RWPE2 (cell line): ENCODE measurements around the gene WRAP53.

ENCODE experiments used
- ATAC-seq: fragments of 200-7000 bp; cut with Tn5 transposase; 3 replicates; pipeline ENCODE4 v1.9.1; 2021; ENCODE audit warnings: low read depth
- DNase-seq: peaks from one replicate; pipeline ENCODE4 v3.0.0-alpha.2; 2020; ENCODE audit warnings: low spot score
- H3K27ac ChIP-seq: fragments of 450-650 bp; 2 replicates; pipeline ENCODE4 v1.5.1; 2017; ENCODE audit warnings: mild to moderate bottlenecking; ENCODE audit not compliant: poor library complexity, severe bottlenecking
- H3K27me3 ChIP-seq: fragments of 250-450 bp; sonication (Bioruptor Pico); 2 replicates; pipeline ENCODE4 v1.5.1; 2021; ENCODE audit warnings: mild to moderate bottlenecking, moderate library complexity; ENCODE audit not compliant: insufficient read depth, poor library complexity, severe bottlenecking
- H3K36me3 ChIP-seq: fragments of 250-450 bp; sonication (Bioruptor Pico); 2 replicates; pipeline ENCODE4 v1.5.1; 2020; ENCODE audit warnings: low read depth, mild to moderate bottlenecking, moderate library complexity
- H3K4me1 ChIP-seq: fragments of 250-450 bp; sonication (Bioruptor Pico); 2 replicates; pipeline ENCODE4 v1.5.1; 2021; ENCODE audit warnings: mild to moderate bottlenecking, moderate library complexity; ENCODE audit not compliant: insufficient read depth, poor library complexity, severe bottlenecking
- H3K4me3 ChIP-seq: fragments of 250-450 bp; sonication (Bioruptor Pico); 2 replicates; pipeline ENCODE4 v1.5.1; 2021; ENCODE audit warnings: mild to moderate bottlenecking, moderate library complexity; ENCODE audit not compliant: severe bottlenecking
- H3K9me3 ChIP-seq: fragments of 250-450 bp; sonication (Bioruptor Pico); 2 replicates; pipeline ENCODE4 v1.5.1; 2021; ENCODE audit warnings: mild to moderate bottlenecking, moderate library complexity; ENCODE audit not compliant: severe bottlenecking
- TF ChIP-seq, protein P1 (sequence below): fragments of 450-650 bp; IDR thresholded peaks from one replicate; pipeline ENCODE4 v1.5.1; 2017; ENCODE audit warnings: mild to moderate bottlenecking, moderate library complexity; ENCODE audit not compliant: poor library complexity, severe bottlenecking

Gene WRAP53

DNA sequence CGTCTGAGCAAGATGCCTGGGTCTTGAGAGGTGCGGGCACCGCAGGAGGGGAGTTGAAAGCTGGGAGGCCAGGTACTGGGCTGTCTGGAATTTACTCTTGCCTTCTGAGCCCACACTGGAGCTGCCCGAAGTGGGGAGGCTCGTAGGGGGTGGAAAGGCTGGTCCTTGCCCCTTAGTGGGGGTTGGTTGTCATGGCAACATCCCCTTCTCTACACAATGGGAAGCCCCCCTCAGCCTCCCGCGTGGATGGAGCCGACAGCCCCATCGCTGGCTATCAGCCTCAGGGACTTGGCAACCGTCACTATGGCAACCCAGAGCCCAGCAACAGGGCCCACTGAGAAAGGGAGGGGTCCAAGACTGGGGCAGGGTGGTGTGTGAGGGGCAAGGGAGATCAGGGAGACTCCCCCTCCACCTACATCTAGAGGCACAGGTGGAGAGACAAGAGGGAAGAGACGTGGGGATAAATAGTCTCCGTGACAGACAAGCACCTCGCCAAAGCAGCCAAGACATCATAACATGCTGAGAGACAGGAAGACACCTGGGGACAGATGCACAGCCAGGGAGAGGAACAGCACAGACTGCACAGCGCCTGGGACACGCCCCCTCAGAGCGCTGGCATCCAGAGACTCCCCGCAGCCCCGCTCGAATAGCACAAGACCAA lies 24.0 kb downstream of the WRAP53 start:
- H3K36me3 ChIP-seq = no peaks in the 10 kb centered on the region
- peaks cover 2% of the 10 kb centered on the region for H3K27me3 ChIP-seq
- ATAC-seq (no peak), DNase-seq (no peak)
- no peak overlapping the region for H3K4me3 ChIP-seq
- no peaks in the 10 kb centered on the region for H3K4me1 ChIP-seq
- H3K9me3 ChIP-seq = no peaks in the 10 kb centered on the region
- H3K27ac ChIP-seq = no peak overlapping the region
- TF ChIP-seq, protein P1, sequence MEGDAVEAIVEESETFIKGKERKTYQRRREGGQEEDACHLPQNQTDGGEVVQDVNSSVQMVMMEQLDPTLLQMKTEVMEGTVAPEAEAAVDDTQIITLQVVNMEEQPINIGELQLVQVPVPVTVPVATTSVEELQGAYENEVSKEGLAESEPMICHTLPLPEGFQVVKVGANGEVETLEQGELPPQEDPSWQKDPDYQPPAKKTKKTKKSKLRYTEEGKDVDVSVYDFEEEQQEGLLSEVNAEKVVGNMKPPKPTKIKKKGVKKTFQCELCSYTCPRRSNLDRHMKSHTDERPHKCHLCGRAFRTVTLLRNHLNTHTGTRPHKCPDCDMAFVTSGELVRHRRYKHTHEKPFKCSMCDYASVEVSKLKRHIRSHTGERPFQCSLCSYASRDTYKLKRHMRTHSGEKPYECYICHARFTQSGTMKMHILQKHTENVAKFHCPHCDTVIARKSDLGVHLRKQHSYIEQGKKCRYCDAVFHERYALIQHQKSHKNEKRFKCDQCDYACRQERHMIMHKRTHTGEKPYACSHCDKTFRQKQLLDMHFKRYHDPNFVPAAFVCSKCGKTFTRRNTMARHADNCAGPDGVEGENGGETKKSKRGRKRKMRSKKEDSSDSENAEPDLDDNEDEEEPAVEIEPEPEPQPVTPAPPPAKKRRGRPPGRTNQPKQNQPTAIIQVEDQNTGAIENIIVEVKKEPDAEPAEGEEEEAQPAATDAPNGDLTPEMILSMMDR = no peak

DNA sequence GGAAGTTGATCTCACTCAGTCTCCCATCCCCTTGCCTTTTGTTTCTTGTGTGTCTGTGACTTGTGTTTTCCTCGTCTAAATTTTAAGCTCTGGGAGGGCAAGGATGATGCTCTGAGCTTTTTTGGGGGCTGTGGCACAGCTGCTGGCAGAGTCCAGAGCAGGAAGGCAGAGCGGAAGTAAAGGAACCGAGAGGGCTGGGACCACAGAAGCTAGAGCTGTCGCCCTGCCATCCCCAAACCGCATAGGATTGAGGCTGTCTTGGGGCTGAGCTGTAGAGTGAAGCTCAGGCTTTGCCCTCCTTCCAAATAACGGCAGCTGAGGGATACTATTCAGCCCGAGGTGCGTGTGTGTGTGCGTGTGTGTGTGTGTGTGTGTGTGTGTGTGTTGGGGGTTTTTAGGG lies 25.5 kb downstream of the WRAP53 start:
- H3K36me3 ChIP-seq = no peaks in the 10 kb centered on the region
- TF ChIP-seq, protein P1 = no peak
- H3K27me3 ChIP-seq = no peaks in the 10 kb centered on the region
- H3K4me3 ChIP-seq = no peak overlapping the region
- H3K27ac ChIP-seq = no peak overlapping the region
- H3K9me3 ChIP-seq = no peaks in the 10 kb centered on the region
- H3K4me1 ChIP-seq = no peaks in the 10 kb centered on the region
- DNase-seq = no peak
- ATAC-seq = no peak

DNA sequence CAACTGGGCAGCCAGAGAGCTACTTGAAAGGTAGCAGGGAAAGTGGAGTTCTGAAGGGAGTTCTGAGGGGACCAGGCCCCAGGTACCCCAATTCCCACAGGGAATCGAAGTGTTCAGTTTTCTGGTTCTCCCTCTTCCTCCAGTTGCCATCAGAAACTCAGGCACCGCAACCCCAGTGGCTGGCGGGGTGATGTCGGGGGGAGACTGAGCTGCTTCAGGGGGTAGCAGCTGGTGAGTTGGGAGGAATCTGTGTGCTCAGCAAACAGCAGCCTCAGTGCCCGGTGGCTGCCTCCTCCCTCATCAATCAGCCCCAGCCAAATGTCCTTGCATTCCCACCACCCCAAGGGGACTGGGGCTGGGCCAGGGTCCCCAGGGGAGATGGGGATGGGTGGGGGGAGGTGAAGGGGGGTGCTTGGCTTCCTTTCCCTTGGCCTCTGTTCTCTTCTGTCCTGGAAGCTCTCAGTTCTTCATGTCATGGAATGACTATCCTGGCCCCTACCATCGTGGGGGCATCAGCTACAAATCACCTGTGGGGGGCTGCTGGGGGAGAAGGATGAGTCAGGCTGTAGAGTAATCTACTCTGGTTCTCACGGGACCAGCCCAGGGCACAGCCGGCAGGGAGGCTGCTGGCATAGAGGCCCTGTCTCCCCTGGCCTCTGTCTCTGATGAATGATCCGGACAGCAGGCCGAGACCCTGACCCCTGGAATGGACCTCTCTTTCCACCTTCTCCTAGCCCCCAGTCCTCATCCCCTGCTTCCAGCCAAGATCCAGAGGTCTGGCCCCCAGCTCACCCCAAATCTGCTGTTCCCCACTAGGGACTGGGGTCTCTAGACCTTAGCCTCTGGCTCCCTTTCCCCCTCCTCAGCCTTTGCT lies 26.7 kb downstream of the WRAP53 start:
- Histone ChIP-seq H3K4me1 (no peaks in the 10 kb centered on the region), H3K4me3 (no peak overlapping the region), H3K27me3 (no peaks in the 10 kb centered on the region), H3K27ac (no peak overlapping the region), H3K9me3 (no peaks in the 10 kb centered on the region), H3K36me3 (no peaks in the 10 kb centered on the region)
- DNase-seq (no peak), ATAC-seq (no peak)
- TF ChIP-seq, protein P1 = no peak

DNA sequence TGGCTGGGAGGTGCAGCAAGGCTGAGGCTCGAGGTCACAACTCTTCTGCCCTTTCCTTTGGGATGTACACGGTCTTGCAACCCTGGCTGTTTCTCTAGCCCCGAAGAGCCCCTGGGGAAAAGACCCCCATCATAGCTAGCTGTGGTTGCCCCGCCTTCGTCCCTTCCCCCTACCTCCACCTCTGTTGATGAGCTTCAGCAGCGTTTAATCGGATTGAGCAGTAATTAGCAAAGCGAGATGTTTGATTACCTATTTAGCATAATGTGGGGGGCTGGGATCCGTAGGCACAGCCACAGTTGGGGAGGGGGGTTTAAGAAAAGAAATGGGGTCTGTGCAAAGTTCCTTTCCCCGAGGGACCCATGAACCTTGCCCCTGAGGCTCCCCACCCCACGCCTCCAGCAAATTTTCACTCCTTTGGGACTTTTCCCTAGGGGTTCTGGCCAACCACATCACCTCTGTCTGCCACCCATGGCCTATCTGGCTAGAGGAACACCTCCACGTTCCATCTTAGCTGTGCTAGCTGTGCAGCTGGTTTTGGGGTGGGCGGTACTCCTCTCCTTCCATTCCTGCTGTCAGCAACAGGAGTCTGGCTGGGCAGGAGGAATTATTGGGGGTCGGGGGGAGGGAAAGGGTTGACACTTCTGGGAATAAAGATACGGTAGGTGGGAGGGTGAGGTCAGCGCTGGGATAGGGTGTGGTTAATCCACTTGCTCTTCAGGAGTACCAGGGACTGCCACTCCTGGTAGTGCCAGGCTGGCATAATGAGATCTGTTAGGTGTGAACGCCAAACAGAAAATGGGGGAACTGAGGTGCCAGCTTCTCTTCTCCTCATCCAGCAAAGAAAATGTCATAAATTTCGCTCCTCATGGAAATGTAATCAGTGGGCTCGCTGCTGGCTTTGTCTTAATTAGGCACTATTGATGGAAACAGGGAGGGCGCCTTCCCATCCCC lies 27.9 kb downstream of the WRAP53 start:
- Histone ChIP-seq H3K9me3 (no peaks in the 10 kb centered on the region), H3K27me3 (no peaks in the 10 kb centered on the region), H3K4me1 (no peaks in the 10 kb centered on the region), H3K4me3 (peak overlapping the region; percentile 56), H3K36me3 (no peaks in the 10 kb centered on the region), H3K27ac (peak overlapping the region; percentile 28)
- no peak for DNase-seq
- TF ChIP-seq, protein P1 = no peak
- ATAC-seq = no peak
